Stimulated activated CD4-positive, alpha-beta T cell treated with anti-CD3 and anti-CD28 coated beads, Interleukin-2, amount 100 ng/mL, for 48 hours (primary cell): ENCODE results near the gene ZNF672.
"Not testable (repeated sequence)": the region's sequence is repeated elsewhere in the genome, so short reads cannot be mapped to it uniquely, and the experiment has no call there.

Source experiments
- DNase-seq, 2 donors: peaks; one replicate each; pipeline ENCODE4 v3.0.0-alpha.2; 2020

Gene ZNF672

GRCh38 chr1:248837781-248838356 is at the start of gene ZNF672:
TSS of gene ZNF672 (plus strand) at chr1:248838224. CDS start at chr1:248847275, 9,051 bp downstream.
- peak; percentile 86 to 89 for DNase-seq

- DNase-seq = no peak
Observed at GRCh38 chr1:248788327-248788726, 49.7 kb upstream of the ZNF672 start.

GRCh38 chr1:248789337-248789736 is 48.7 kb upstream of the ZNF672 start:
- not testable (repeated sequence) for DNase-seq

- no peak for DNase-seq
Observed at GRCh38 chr1:248790456-248790855, 47.6 kb upstream of the ZNF672 start.

GRCh38 chr1:248791010-248791409 is 47.0 kb upstream of the ZNF672 start:
- no peak for DNase-seq

GRCh38 chr1:248792342-248792741 is 45.7 kb upstream of the ZNF672 start:
- no peak for DNase-seq

- no peak for DNase-seq
Observed at GRCh38 chr1:248793592-248793991, 44.4 kb upstream of the ZNF672 start.

GRCh38 chr1:248794663-248795062 is 43.4 kb upstream of the ZNF672 start:
- DNase-seq = not testable (repeated sequence)

- no peak for DNase-seq
Observed at GRCh38 chr1:248798791-248799190, 39.2 kb upstream of the ZNF672 start.

- no peak for DNase-seq
Observed at GRCh38 chr1:248800459-248800858, 37.6 kb upstream of the ZNF672 start.

GRCh38 chr1:248802454-248802853 is 35.6 kb upstream of the ZNF672 start:
- DNase-seq = no peak

GRCh38 chr1:248803501-248803900 is 34.5 kb upstream of the ZNF672 start:
- DNase-seq = not testable (repeated sequence)

GRCh38 chr1:248804771-248805681 is 33.0 kb upstream of the ZNF672 start:
- DNase-seq = no peak

- DNase-seq = no peak
Observed at GRCh38 chr1:248805876-248806275, 32.1 kb upstream of the ZNF672 start.

GRCh38 chr1:248807067-248807737 is 30.8 kb upstream of the ZNF672 start:
- DNase-seq = peak; percentile 46 to 65

- DNase-seq = no peak
Observed at GRCh38 chr1:248808876-248809275, 29.1 kb upstream of the ZNF672 start.

GRCh38 chr1:248810000-248810726 is 27.9 kb upstream of the ZNF672 start:
- DNase-seq = no peak

GRCh38 chr1:248810727-248811513 is 27.1 kb upstream of the ZNF672 start:
- no peak for DNase-seq

GRCh38 chr1:248811514-248812490 is 26.2 kb upstream of the ZNF672 start:
- no peak for DNase-seq

- no peak for DNase-seq
Observed at GRCh38 chr1:248812736-248813425, 25.1 kb upstream of the ZNF672 start.
